CD4-positive, alpha-beta T cell (primary cell): Measurements from ENCODE around the gene IPO9. TPM values are rescaled to one million over a fixed set of nuclear protein-coding genes. Genes with fewer than 3 reads are reported as not detected.

Source experiments
- ATAC-seq: fragments of 200-7000 bp; cut with Tn5 transposase; one replicate; pipeline ENCODE4 v1.10.0; 2022; ENCODE audit warnings: mild to moderate bottlenecking; ENCODE audit not compliant: poor library complexity
- CTCF ChIA-PET: fragments of 350-600 bp; sonication (Branson Sonifier 250); formaldehyde crosslinking; loops from one replicate; lab custom pipeline; 2021; ENCODE audit warnings: antibody characterized with exemption, inconsistent platforms; lab: Charles Lee
- POLR2A ChIA-PET: fragments of 350-600 bp; sonication (Branson Sonifier 250); formaldehyde crosslinking; loops from one replicate; lab custom pipeline; 2021; ENCODE audit warnings: antibody characterized with exemption, inconsistent platforms; lab: Charles Lee
- DNase-seq, 14 experiments: peaks; one replicate each; pipeline ENCODE4 v3.0.0-alpha.2; 2013 to 2020; ENCODE audit warnings: mixed read lengths in 2 of 14
- H3K27ac ChIP-seq, 2 donors: one replicate each; pipeline versions ENCODE4 v1.5.1 to v1.7.0; 2013; ENCODE audit warnings: low read length in 2 of 2, low read depth in 1 of 2, mild to moderate bottlenecking in 1 of 2
- H3K27me3 ChIP-seq, 2 experiments: 1 replicate in 1 of 2; 2 replicates in 1 of 2; pipeline versions ENCODE4 v1.6.1 to v1.7.0; 2013; ENCODE audit warnings: low read length in 2 of 2, control low read depth in 1 of 2, mild to moderate bottlenecking in 1 of 2, moderate library complexity in 1 of 2; ENCODE audit not compliant: insufficient read depth in 2 of 2, control insufficient read depth in 1 of 2
- H3K36me3 ChIP-seq: one replicate; pipeline ENCODE4 v1.6.1; 2013; ENCODE audit warnings: low read length, control low read depth; ENCODE audit not compliant: insufficient read depth
- H3K4me1 ChIP-seq: one replicate; pipeline ENCODE4 v1.6.1; 2013; ENCODE audit warnings: low read length, control low read depth; ENCODE audit not compliant: insufficient read depth
- H3K4me3 ChIP-seq: one replicate; pipeline ENCODE4 v1.5.1; 2013; ENCODE audit warnings: mild to moderate bottlenecking, low read length, moderate library complexity
- H3K9me3 ChIP-seq, 2 experiments: 1 replicate in 1 of 2; 2 replicates in 1 of 2; pipeline versions ENCODE4 v1.6.1 to v1.7.0; 2013; ENCODE audit warnings: low read length in 2 of 2, mild to moderate bottlenecking in 2 of 2, control low read depth in 1 of 2, moderate library complexity in 1 of 2; ENCODE audit not compliant: control insufficient read depth in 1 of 2, insufficient read depth in 1 of 2
- H3K27ac Mint-ChIP-seq: one replicate; pipeline ENCODE4 v1.8.0; 2020; ENCODE audit warnings: mixed read lengths
- H3K27me3 Mint-ChIP-seq: one replicate; pipeline ENCODE4 v1.8.0; 2021; ENCODE audit warnings: mixed read lengths
- H3K36me3 Mint-ChIP-seq: one replicate; pipeline ENCODE4 v1.8.0; 2021; ENCODE audit warnings: low read depth, mixed read lengths
- H3K4me1 Mint-ChIP-seq: one replicate; pipeline ENCODE4 v1.8.0; 2021; ENCODE audit warnings: low read depth, mixed read lengths
- H3K4me3 Mint-ChIP-seq: one replicate; pipeline ENCODE4 v1.8.0; 2020; ENCODE audit warnings: mild to moderate bottlenecking, mixed read lengths
- H3K9me3 Mint-ChIP-seq: one replicate; pipeline ENCODE4 v1.8.0; 2020; ENCODE audit warnings: mixed read lengths
- CTCF ChIP-seq: fragments of 200-600 bp; IDR thresholded peaks from one replicate; pipeline ENCODE4 v1.8.0; 2022; ENCODE audit warnings: antibody characterized with exemption, mild to moderate bottlenecking
- intact Hi-C, 2 experiments: fragments of 100-400 bp; cut with DNase I in 1 of 2; cut with micrococcal nuclease in 1 of 2; formaldehyde crosslinking; loops; one replicate each; pipeline versions ENCODE4 v1.15.1 to v1.9.0; 2023 to 2025; cut with DNase I, micrococcal nuclease
- polyA plus RNA-seq, 2 donors: library from polyadenylated mRNA; unstranded; fragments of 120-200 nt; gene quantifications; one replicate each; pipeline ENCODE4 v1.2.1, GENCODE V29; 2013
- total RNA-seq, 174 experiments: library from RNA in 2 of 174; stranded (reverse) in 2 of 174; gene quantifications; one replicate each; pipeline ENCODE4 v1.2.3 and lab custom pipeline; 2021 to 2026

Gene IPO9
- 10 to 100 TPM; 17.1 to 20.1 TPM for total RNA-seq
- 16.1 TPM for polyA plus RNA-seq (2013, experiment 1 of 2)
- polyA plus RNA-seq (2013, experiment 2 of 2): 19.5 TPM
- 61.7 to 162 (median 107) reads per million in 172 experiments for total RNA-seq (lab: John Stamatoyannopoulos, UW)

- peak within 1 kb of the TSS; percentile 95 for H3K4me3 Mint-ChIP-seq
- POLR2A ChIA-PET: interaction anchor here (0.6 to 1.9 kb wide), 6 partner anchors 19 to 1177 kb away, joined by 3 to 8 read pairs (median 3); partner anchors contain the start of genes RNPEP and TIMM17A
- Histone ChIP-seq H3K9me3 (no peaks in the 10 kb centered on the region), H3K27ac (peak within 1 kb of the TSS; percentile 84 to 90), H3K4me3 (peak within 1 kb of the TSS; percentile 94), H3K4me1 (peaks cover 33% of the 10 kb centered on the region), H3K36me3 (no peaks in the 10 kb centered on the region), H3K27me3 (no peaks in the 10 kb centered on the region)
- no peaks in the 10 kb centered on the region for H3K9me3 Mint-ChIP-seq
- CTCF ChIA-PET: interaction anchor here (0.8 to 2.3 kb wide), 9 partner anchors 10 to 316 kb away, joined by 3 to 10 read pairs (median 3); no protein-coding TSS in a partner anchor
- ATAC-seq (peak; percentile 91), DNase-seq (peak; percentile 90 to 98 (median 94))
- intact Hi-C loops: loop anchor here in 1 of 2 experiments (2.0 to 10.0 kb wide), 3 partner anchors 154 to 516 kb away; partner anchors contain the start of genes PPP1R12B, RNPEP and UBE2T
- peak; percentile 97 for TF ChIP-seq CTCF
- peaks cover 7% of the 10 kb centered on the region for H3K36me3 Mint-ChIP-seq
- peak within 1 kb of the TSS; percentile 88 for H3K27ac Mint-ChIP-seq
- H3K27me3 Mint-ChIP-seq: no peaks in the 10 kb centered on the region
- peaks cover 44% of the 10 kb centered on the region for H3K4me1 Mint-ChIP-seq
These were observed at the start of gene IPO9 for GRCh38 chr1:201828820-201829774. IPO9 (plus strand) TSS chr1:201829157; CDS start chr1:201829210, 53 bp downstream.

- POLR2A ChIA-PET: no interaction called here
- H3K4me3 ChIP-seq: no peak overlapping the region
- Mint-ChIP-seq H3K4me1 (no peaks in the 10 kb centered on the region), H3K4me3 (no peak overlapping the region), H3K36me3 (peaks cover 26% of the 10 kb centered on the region), H3K27ac (no peak overlapping the region), H3K27me3 (no peaks in the 10 kb centered on the region), H3K9me3 (no peaks in the 10 kb centered on the region)
- no peaks in the 10 kb centered on the region for H3K9me3 ChIP-seq
- no peaks in the 10 kb centered on the region for H3K4me1 ChIP-seq
- H3K27me3 ChIP-seq: no peaks in the 10 kb centered on the region
- DNase-seq (no peak), ATAC-seq (no peak)
- no peak for TF ChIP-seq CTCF
- CTCF ChIA-PET: no interaction called here
- intact Hi-C loops: no loop called here
- H3K36me3 ChIP-seq: peaks cover 2% of the 10 kb centered on the region
- no peak overlapping the region for H3K27ac ChIP-seq
These were observed 49.5 kb upstream of the IPO9 start for GRCh38 chr1:201779351-201779880.

- no peaks in the 10 kb centered on the region for H3K4me1 ChIP-seq
- intact Hi-C loops: no loop called here
- H3K27me3 ChIP-seq: no peaks in the 10 kb centered on the region
- no peaks in the 10 kb centered on the region for H3K9me3 Mint-ChIP-seq
- no peak for TF ChIP-seq CTCF
- DNase-seq (no peak), ATAC-seq (no peak)
- H3K36me3 Mint-ChIP-seq: peaks cover 26% of the 10 kb centered on the region
- H3K27ac ChIP-seq: no peak overlapping the region
- H3K9me3 ChIP-seq: no peaks in the 10 kb centered on the region
- H3K36me3 ChIP-seq: peaks cover 2% of the 10 kb centered on the region
- POLR2A ChIA-PET: no interaction called here
- no peak overlapping the region for H3K4me3 ChIP-seq
- no peaks in the 10 kb centered on the region for H3K4me1 Mint-ChIP-seq
- H3K4me3 Mint-ChIP-seq: no peak overlapping the region
- no peaks in the 10 kb centered on the region for H3K27me3 Mint-ChIP-seq
- no peak overlapping the region for H3K27ac Mint-ChIP-seq
- CTCF ChIA-PET: no interaction called here
These were observed 48.0 kb upstream of the IPO9 start for GRCh38 chr1:201780952-201781351.
